Liver (tissue), 9 donors: ENCODE measurements around the gene NAP1L4. TPM values are rescaled to one million over a fixed set of nuclear protein-coding genes. Genes with fewer than 3 reads are reported as not detected.

Experiments used
- DNase-seq: peaks from one replicate; pipeline ENCODE4 v3.0.0-alpha.2; 2017; ENCODE audit warnings: low spot score
- H3K27ac ChIP-seq, 2 donors: one replicate each; pipeline ENCODE4 v1.7.0; 2013; ENCODE audit warnings: inconsistent platforms in 2 of 2, low read length in 2 of 2, control low read depth in 1 of 2, low read depth in 1 of 2, mild to moderate bottlenecking in 1 of 2
- H3K27me3 ChIP-seq, 4 donors: one replicate each; pipeline versions ENCODE4 v1.6.1 to v1.7.0; 2013; ENCODE audit warnings: low read length in 3 of 4, inconsistent platforms in 1 of 4, mild to moderate bottlenecking in 1 of 4, moderate library complexity in 1 of 4; ENCODE audit not compliant: control insufficient read depth in 4 of 4, insufficient read depth in 4 of 4
- H3K36me3 ChIP-seq, 4 donors: one replicate each; pipeline versions ENCODE4 v1.6.1 to v1.7.0; 2013; ENCODE audit warnings: low read length in 3 of 4, mild to moderate bottlenecking in 3 of 4, low read depth in 1 of 4, moderate library complexity in 1 of 4; ENCODE audit not compliant: control insufficient read depth in 4 of 4, insufficient read depth in 3 of 4
- H3K4me1 ChIP-seq, 4 donors: one replicate each; pipeline versions ENCODE4 v1.6.1 to v1.7.0; 2013; ENCODE audit warnings: low read length in 3 of 4, mild to moderate bottlenecking in 3 of 4, moderate library complexity in 1 of 4; ENCODE audit not compliant: control insufficient read depth in 4 of 4, insufficient read depth in 4 of 4
- H3K4me3 ChIP-seq, 3 donors: one replicate each; pipeline versions ENCODE4 v1.6.1 to v1.7.0; 2013; ENCODE audit warnings: low read length in 3 of 3, control low read depth in 1 of 3, low read depth in 1 of 3, mild to moderate bottlenecking in 1 of 3
- H3K9ac ChIP-seq, 2 donors: one replicate each; pipeline ENCODE4 v1.7.0; 2013; ENCODE audit warnings: low read length in 2 of 2, mild to moderate bottlenecking in 2 of 2, moderate library complexity in 2 of 2, control low read depth in 1 of 2, low read depth in 1 of 2
- H3K9me3 ChIP-seq, 4 donors: one replicate each; pipeline versions ENCODE4 v1.6.1 to v1.7.0; 2013; ENCODE audit warnings: low read length in 3 of 4; ENCODE audit not compliant: control insufficient read depth in 4 of 4
- ATF3 ChIP-seq: IDR thresholded peaks from 2 replicates; pipeline ENCODE4 v1.6.1; 2016; ENCODE audit warnings: antibody characterized with exemption
- CTCF ChIP-seq: fragments of 150-350 bp; IDR thresholded peaks from 2 replicates; pipeline ENCODE4 v1.5.1; 2017; ENCODE audit warnings: improper control_type of control experiment, low read depth, low read length; ENCODE audit not compliant: missing input control
- EGR1 ChIP-seq, 2 donors: IDR thresholded peaks; 2 replicates each; pipeline ENCODE4 v1.6.1; 2016 to 2018; ENCODE audit warnings: antibody characterized with exemption in 2 of 2, low read depth in 2 of 2
- FOXA1 ChIP-seq: IDR thresholded peaks from 2 replicates; pipeline ENCODE4 v1.6.1; 2016; ENCODE audit warnings: antibody characterized with exemption
- FOXA2 ChIP-seq: IDR thresholded peaks from 2 replicates; pipeline ENCODE4 v1.6.1; 2016; ENCODE audit warnings: antibody characterized with exemption
- GABPA ChIP-seq, 2 donors: IDR thresholded peaks in 1 of 2; conservative IDR thresholded peaks in 1 of 2; 2 replicates each; pipeline ENCODE4 v1.6.1; 2016; ENCODE audit warnings: antibody characterized with exemption in 2 of 2, mild to moderate bottlenecking in 1 of 2, moderate library complexity in 1 of 2
- HNF4A ChIP-seq, 2 donors: conservative IDR thresholded peaks; 2 replicates each; pipeline ENCODE4 v1.6.1; 2016; ENCODE audit warnings: antibody characterized with exemption in 2 of 2, mild to moderate bottlenecking in 2 of 2
- HNF4G ChIP-seq: IDR thresholded peaks from 2 replicates; pipeline ENCODE4 v1.6.1; 2016; ENCODE audit warnings: antibody characterized with exemption
- JUND ChIP-seq, 2 donors: IDR thresholded peaks; 2 replicates each; pipeline ENCODE4 v1.6.1; 2016; ENCODE audit warnings: antibody characterized with exemption in 2 of 2
- MAX ChIP-seq: IDR thresholded peaks from 2 replicates; pipeline ENCODE4 v1.6.1; 2016; ENCODE audit warnings: antibody characterized with exemption
- NR2F2 ChIP-seq: IDR thresholded peaks from 2 replicates; pipeline ENCODE4 v1.6.1; 2016; ENCODE audit warnings: antibody characterized with exemption
- RAD21 ChIP-seq, 2 donors: IDR thresholded peaks; 2 replicates each; pipeline ENCODE4 v1.6.1; 2016; ENCODE audit warnings: antibody characterized with exemption in 2 of 2, mild to moderate bottlenecking in 2 of 2
- REST ChIP-seq: IDR thresholded peaks from 2 replicates; pipeline ENCODE4 v1.6.1; 2016; ENCODE audit warnings: antibody characterized with exemption, mild to moderate bottlenecking
- RXRA ChIP-seq, 2 donors: IDR thresholded peaks; 2 replicates each; pipeline ENCODE4 v1.6.1; 2017 to 2018; ENCODE audit warnings: antibody characterized with exemption in 2 of 2, mild to moderate bottlenecking in 1 of 2
- SP1 ChIP-seq: IDR thresholded peaks from 2 replicates; pipeline ENCODE4 v1.6.1; 2018; ENCODE audit warnings: antibody characterized with exemption, mild to moderate bottlenecking
- TAF1 ChIP-seq: conservative IDR thresholded peaks from 2 replicates; pipeline ENCODE4 v1.6.1; 2016; ENCODE audit warnings: antibody characterized with exemption, mild to moderate bottlenecking
- YY1 ChIP-seq: IDR thresholded peaks from 2 replicates; pipeline ENCODE4 v1.6.1; 2016; ENCODE audit warnings: antibody characterized with exemption, mild to moderate bottlenecking
- ZBTB33 ChIP-seq: IDR thresholded peaks from 2 replicates; pipeline ENCODE4 v1.6.1; 2016; ENCODE audit warnings: antibody characterized with exemption
- WGBS: extraction: QIAGEN DNeasy Blood & Tissue Kit; methylation state at CpG from one replicate; pipeline ENCODE4 v1.1.7; 2013; 5-methylcytosine and 5-hydroxymethylcytosine counted together
- polyA plus RNA-seq, 2 donors: library from polyadenylated mRNA; stranded (reverse) in 1 of 2; unstranded in 1 of 2; fragments of 200-250 nt in 1 of 2; fragments of >200 nt in 1 of 2; fragmentation: Nextera tagmentation in 1 of 2; extraction: Ambion mirVana in 1 of 2; gene quantifications; one replicate each; pipeline versions ENCODE4 v1.2.1 to v1.2.3, GENCODE V29; 2013 to 2015
- total RNA-seq, 2 donors: library from RNA; depleted of rRNA; stranded (reverse); fragments of >200 nt; gene quantifications; one replicate each; pipeline ENCODE4 v1.2.3, GENCODE V29; 2014
- donor health status: healthy.
- donor health status: healthy.
- donor health status: healthy.
- donor health status: healthy.
- donor health status: healthy.

The NAP1L4 gene
- total and polyA plus RNA-seq, 4 donors = 33.2 to 110 (median 46.7) TPM

- Histone ChIP-seq H3K4me3 (no peak overlapping the region), H3K9ac (no peak overlapping the region), H3K4me1 (no peaks in the 10 kb centered on the region), H3K36me3 (peaks cover 0 to 4% (median 0%) of the 10 kb centered on the region in 4 donors), H3K9me3 (no peaks in the 10 kb centered on the region), H3K27ac (no peak overlapping the region), H3K27me3 (no peaks in the 10 kb centered on the region)
- TF ChIP-seq NR2F2 (no peak), EGR1 (IDR thresholded peaks at IDR 0.05; ENCODE audit: low read depth in 2 of 2) (no peak), ATF3 (no peak), HNF4G (no peak), TAF1 (no peak), JUND (IDR thresholded peaks at IDR 0.05) (no peak), RAD21 (IDR thresholded peaks at IDR 0.05) (no peak)
- 96% methylated on average over 16 of the region's 16 CpGs for WGBS
- DNase-seq = no peak
These were observed 75.1 kb downstream of the NAP1L4 start for GRCh38 chr11:2916892-2917645.

- Histone ChIP-seq H3K27ac (no peak overlapping the region), H3K9me3 (no peaks in the 10 kb centered on the region), H3K4me3 (no peak overlapping the region), H3K27me3 (no peaks in the 10 kb centered on the region), H3K36me3 (peaks cover 0 to 4% (median 0%) of the 10 kb centered on the region in 4 donors), H3K4me1 (no peaks in the 10 kb centered on the region), H3K9ac (no peak overlapping the region)
- 90% methylated on average over 20 of the region's 20 CpGs for WGBS
- DNase-seq = no peak
- TF ChIP-seq JUND (IDR thresholded peaks at IDR 0.05) (no peak), RAD21 (IDR thresholded peaks at IDR 0.05) (no peak), CTCF (no peak), GABPA (IDR thresholded peaks at IDR 0.05 in 1 of 2, conservative IDR thresholded peaks at IDR 0.05 in 1 of 2) (no peak), RXRA (IDR thresholded peaks at IDR 0.05) (no peak), HNF4A (conservative IDR thresholded peaks at IDR 0.05) (no peak)
These were observed 75.8 kb downstream of the NAP1L4 start for GRCh38 chr11:2916114-2916891.

- H3K9ac ChIP-seq = no peak overlapping the region
- H3K4me1 ChIP-seq = no peaks in the 10 kb centered on the region
- 91% methylated on average over 11 of the region's 11 CpGs for WGBS
- H3K4me3 ChIP-seq = no peak overlapping the region
- DNase-seq = no peak
- H3K27ac ChIP-seq = no peak overlapping the region
- H3K27me3 ChIP-seq = no peaks in the 10 kb centered on the region
- peaks cover 0 to 4% (median 0%) of the 10 kb centered on the region in 4 donors for H3K36me3 ChIP-seq
- no peaks in the 10 kb centered on the region for H3K9me3 ChIP-seq
- no peak for TF ChIP-seq JUND (IDR thresholded peaks at IDR 0.05)
- no peak for TF ChIP-seq YY1
- no peak for TF ChIP-seq ZBTB33
- TF ChIP-seq GABPA (IDR thresholded peaks at IDR 0.05 in 1 of 2, conservative IDR thresholded peaks at IDR 0.05 in 1 of 2) = no peak
- TF ChIP-seq HNF4A (conservative IDR thresholded peaks at IDR 0.05) = no peak
- no peak for TF ChIP-seq TAF1
- no peak for TF ChIP-seq SP1
- TF ChIP-seq NR2F2 = no peak
- no peak for TF ChIP-seq HNF4G
- TF ChIP-seq RXRA (IDR thresholded peaks at IDR 0.05) = no peak
- TF ChIP-seq RAD21 (IDR thresholded peaks at IDR 0.05) = no peak
- TF ChIP-seq REST = no peak
- no peak for TF ChIP-seq FOXA1
- no peak for TF ChIP-seq MAX
- no peak for TF ChIP-seq FOXA2
These were observed 76.7 kb downstream of the NAP1L4 start for GRCh38 chr11:2915473-2915872.
